ENCODE measurements around the gene MAGT1. TPM values are rescaled to one million over a fixed set of nuclear protein-coding genes. Genes with fewer than 3 reads are reported as not detected.
"Not testable (repeated sequence)": the region's sequence is repeated elsewhere in the genome, so short reads cannot be mapped to it uniquely, and the experiment has no call there.

MAGT1 gene
- total and polyA plus RNA-seq, 9 donors: 36.1 to 54.4 (median 43.5) TPM

DNA sequence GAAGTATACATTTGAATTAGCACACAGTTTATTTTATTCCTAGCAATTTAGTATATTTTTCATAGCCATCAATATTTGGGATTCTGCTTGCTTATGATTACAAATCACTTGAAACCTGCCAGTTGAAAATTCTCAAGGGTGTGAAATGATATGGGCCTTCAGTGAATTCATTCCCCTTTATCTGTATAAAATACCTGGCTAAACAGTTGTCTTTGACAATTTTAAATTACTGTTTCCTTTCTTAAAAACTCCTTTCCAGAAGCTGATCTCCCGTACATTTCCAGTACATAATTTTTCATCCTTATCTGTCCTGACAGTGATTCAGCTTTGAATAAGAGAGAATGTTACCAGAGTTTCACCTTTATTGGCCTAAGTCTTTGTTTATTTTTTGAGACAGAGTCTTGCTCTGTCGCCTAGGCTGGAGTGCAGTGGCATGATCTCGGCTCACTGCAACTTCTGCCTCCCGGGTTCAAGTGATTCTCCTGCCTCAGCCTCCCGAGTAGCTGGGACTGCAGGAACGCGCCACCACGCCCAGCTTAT is 29.2 kb upstream of the MAGT1 start:
- DNase-seq: no peak

DNA sequence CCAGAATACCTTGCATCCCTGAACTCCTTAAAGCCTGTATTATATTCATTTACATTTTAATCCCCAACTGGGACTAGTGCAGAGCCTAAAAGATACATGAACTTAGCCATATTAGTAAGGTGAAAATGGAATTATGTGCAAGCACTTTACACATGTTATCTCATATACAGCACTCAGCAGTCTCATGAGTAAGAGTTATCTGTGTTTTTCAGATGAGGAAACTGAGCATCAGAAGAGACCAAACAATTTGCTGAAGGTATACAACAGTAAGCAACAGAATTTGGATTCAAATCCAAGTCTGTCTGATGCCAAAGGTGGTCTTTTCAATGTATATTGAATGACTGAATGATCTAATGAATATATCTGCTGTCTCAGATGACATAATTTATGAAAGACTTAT is 27.6 kb upstream of the MAGT1 start:
- Histone ChIP-seq H3K27ac (ENCODE audit: low read length) (no peak overlapping the region), H3K9me3 (replicated peaks; ENCODE audit: control insufficient read depth, low read depth, low read length) (no peaks in the 10 kb centered on the region), H3K36me3 (ENCODE audit: control insufficient read depth, insufficient read depth, low read length) (no peaks in the 10 kb centered on the region), H3K27me3 (ENCODE audit: control insufficient read depth, insufficient read depth, low read length) (no peaks in the 10 kb centered on the region), H3K4me3 (ENCODE audit: low read length) (no peak overlapping the region), H3K4me1 (ENCODE audit: control insufficient read depth, insufficient read depth, low read length) (no peaks in the 10 kb centered on the region)
- DNase-seq: no peak

More for the DNA sequence above, 29.2 kb upstream of the MAGT1 start:
- no CpG with 5 or more reads among the region's 8 CpGs for WGBS (ENCODE audit: insufficient coverage)
- H3K4me3 ChIP-seq (ENCODE audit: low read length): no peak overlapping the region
- H3K27ac ChIP-seq (ENCODE audit: low read length): no peak overlapping the region
- H3K4me1 ChIP-seq (ENCODE audit: control insufficient read depth, insufficient read depth, low read length): no peaks in the 10 kb centered on the region
- no peaks in the 10 kb centered on the region for H3K36me3 ChIP-seq (ENCODE audit: control insufficient read depth, insufficient read depth, low read length)
- no peaks in the 10 kb centered on the region for H3K9me3 ChIP-seq (replicated peaks; ENCODE audit: control insufficient read depth, low read depth, low read length)
- no peaks in the 10 kb centered on the region for H3K27me3 ChIP-seq (ENCODE audit: control insufficient read depth, insufficient read depth, low read length)

DNA sequence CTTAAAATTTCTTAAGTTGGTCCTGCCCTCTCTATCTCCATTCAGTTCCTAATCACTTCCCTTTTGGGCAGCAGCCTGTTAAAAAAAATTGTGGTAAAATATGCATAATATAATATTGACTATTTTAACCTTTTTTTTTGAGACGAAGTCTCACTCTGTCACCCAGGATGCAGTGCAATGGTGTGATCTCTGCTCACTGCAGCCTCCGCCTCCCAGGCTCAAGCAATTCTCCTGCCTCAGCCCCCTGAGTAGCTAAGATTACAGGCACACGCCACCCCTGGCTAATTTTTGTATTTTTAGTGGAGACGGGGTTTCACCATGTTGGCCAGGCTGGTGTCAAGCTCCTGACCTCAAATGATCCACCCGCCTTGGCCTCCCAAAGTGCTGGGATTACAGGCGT is 24.1 kb upstream of the MAGT1 start:
- not testable (repeated sequence) for H3K4me3 ChIP-seq (ENCODE audit: low read length); DNase-seq; H3K36me3 ChIP-seq (ENCODE audit: control insufficient read depth, insufficient read depth, low read length); H3K27ac ChIP-seq (ENCODE audit: low read length); H3K9me3 ChIP-seq (replicated peaks; ENCODE audit: control insufficient read depth, low read depth, low read length); H3K4me1 ChIP-seq (ENCODE audit: control insufficient read depth, insufficient read depth, low read length); H3K27me3 ChIP-seq (ENCODE audit: control insufficient read depth, insufficient read depth, low read length)
- 63% methylated on average over 3 of the region's 6 CpGs for WGBS (ENCODE audit: insufficient coverage)

DNA sequence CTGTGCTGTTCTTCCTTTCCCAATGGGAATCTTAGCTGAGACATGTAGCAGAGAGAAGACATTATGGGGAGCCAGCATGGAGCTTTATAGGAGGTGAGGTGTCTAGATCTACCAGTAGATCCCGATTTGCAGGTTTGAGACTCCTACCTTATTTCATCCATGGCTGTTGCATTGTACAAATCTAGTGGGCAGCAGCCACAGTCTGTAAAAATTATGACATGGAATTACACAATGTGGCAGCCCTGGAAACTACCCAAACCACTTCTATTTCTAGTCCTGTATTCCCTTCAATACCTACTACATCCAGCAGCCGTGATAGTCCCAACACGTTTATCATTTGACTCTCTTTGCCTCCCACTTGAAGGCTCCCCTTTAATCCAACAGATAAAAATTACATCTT is 23.3 kb upstream of the MAGT1 start:
- no peaks in the 10 kb centered on the region for H3K4me1 ChIP-seq (ENCODE audit: control insufficient read depth, insufficient read depth, low read length)
- no peaks in the 10 kb centered on the region for H3K9me3 ChIP-seq (replicated peaks; ENCODE audit: control insufficient read depth, low read depth, low read length)
- no peak overlapping the region for H3K27ac ChIP-seq (ENCODE audit: low read length)
- no peak for DNase-seq
- no CpG with 5 or more reads among the region's 3 CpGs for WGBS (ENCODE audit: insufficient coverage)
- no peaks in the 10 kb centered on the region for H3K36me3 ChIP-seq (ENCODE audit: control insufficient read depth, insufficient read depth, low read length)
- no peak overlapping the region for H3K4me3 ChIP-seq (ENCODE audit: low read length)
- H3K27me3 ChIP-seq (ENCODE audit: control insufficient read depth, insufficient read depth, low read length): no peaks in the 10 kb centered on the region

DNA sequence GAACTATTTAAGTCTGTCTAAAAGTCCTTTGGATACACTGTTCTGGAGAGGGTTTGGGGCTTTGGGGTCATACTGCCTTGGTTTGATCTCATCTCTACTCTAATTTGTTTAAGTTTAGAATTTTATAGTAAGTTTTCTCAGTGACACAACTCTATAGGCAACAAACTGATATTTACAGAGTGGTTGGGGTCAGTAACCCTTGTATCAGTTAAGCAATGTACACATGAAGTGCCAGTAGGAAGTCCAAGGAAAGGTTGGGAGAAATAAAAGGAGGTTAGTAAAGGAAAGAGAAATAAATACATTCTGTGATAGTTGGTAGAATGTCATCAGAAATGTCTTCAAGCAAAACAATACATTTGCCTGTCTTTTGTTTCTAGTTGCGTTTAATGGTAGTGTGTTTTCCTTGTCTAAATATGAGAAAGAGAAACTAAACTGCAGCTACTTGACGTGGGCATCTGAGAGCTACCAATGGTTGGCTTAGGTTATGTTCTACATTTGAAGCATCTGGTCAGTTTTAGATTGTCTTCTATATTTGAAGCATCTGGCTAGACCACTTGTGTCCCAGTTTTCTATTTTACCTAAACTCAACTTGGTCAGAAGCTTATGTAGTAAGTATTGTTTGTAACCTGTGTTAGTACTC is 22.2 kb upstream of the MAGT1 start:
- no peak overlapping the region for H3K4me3 ChIP-seq (ENCODE audit: low read length)
- H3K36me3 ChIP-seq (ENCODE audit: control insufficient read depth, insufficient read depth, low read length): no peaks in the 10 kb centered on the region
- no peak overlapping the region for H3K27ac ChIP-seq (ENCODE audit: low read length)
- no peak for DNase-seq
- H3K9me3 ChIP-seq (replicated peaks; ENCODE audit: control insufficient read depth, low read depth, low read length): no peaks in the 10 kb centered on the region
- WGBS (ENCODE audit: insufficient coverage): 75% methylated on average over 2 of the region's 2 CpGs
- H3K4me1 ChIP-seq (ENCODE audit: control insufficient read depth, insufficient read depth, low read length): no peaks in the 10 kb centered on the region
- H3K27me3 ChIP-seq (ENCODE audit: control insufficient read depth, insufficient read depth, low read length): no peaks in the 10 kb centered on the region

DNA sequence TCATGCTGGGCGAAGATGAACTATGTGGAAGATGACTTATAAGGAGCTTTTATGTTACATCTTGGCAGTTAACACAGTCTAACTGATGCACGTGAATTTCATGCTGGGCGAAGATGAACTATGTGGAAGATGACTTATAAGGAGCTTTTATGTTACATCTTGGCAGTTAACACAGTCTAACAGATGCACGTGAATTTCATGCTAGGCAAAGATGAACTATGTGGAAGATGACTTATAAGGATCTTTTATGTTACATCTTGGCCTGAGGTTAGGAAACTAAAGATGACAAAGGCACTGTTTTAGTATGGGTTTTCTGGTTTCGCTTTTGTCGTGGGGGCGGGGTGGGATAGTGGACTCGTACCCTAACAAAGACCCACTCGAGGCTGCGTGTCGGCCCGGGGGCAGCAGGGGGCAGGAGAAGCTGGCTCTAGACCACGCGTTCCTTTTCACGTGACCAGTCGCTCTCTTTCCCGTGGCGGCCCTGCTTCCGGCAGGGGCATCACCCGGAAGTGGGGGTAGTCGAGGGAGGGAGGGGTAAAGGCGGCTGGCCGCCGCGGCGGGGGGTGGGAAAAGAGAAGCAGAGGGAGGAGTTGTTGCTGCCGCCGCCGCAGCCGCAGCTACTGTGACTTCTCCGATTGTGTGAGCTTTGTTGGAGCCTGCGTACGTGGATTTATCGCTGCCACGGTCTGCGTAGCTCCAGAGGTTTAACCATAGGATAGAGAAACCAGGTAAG is 15.0 kb upstream of the MAGT1 start, which contains the start of gene ATP7A:
Gene ATP7A, plus strand, starts transcription at position 586 of the 733 bp plus-strand sequence. CDS start 60,949 bp downstream, outside the sequence.
- H3K4me1 ChIP-seq (ENCODE audit: control insufficient read depth, insufficient read depth, low read length): peaks cover 4% of the 10 kb centered on the region
- H3K9me3 ChIP-seq (replicated peaks; ENCODE audit: control insufficient read depth, low read depth, low read length): no peaks in the 10 kb centered on the region
- peak within 1 kb of the TSS; percentile 88 for H3K27ac ChIP-seq (ENCODE audit: low read length)
- DNase-seq: peak; percentile 94
- WGBS (ENCODE audit: insufficient coverage): 22% methylated on average over 25 of the region's 36 CpGs
- H3K36me3 ChIP-seq (ENCODE audit: control insufficient read depth, insufficient read depth, low read length): no peaks in the 10 kb centered on the region
- peak within 1 kb of the TSS; percentile 77 for H3K4me3 ChIP-seq (ENCODE audit: low read length)
- H3K27me3 ChIP-seq (ENCODE audit: control insufficient read depth, insufficient read depth, low read length): no peaks in the 10 kb centered on the region

DNA sequence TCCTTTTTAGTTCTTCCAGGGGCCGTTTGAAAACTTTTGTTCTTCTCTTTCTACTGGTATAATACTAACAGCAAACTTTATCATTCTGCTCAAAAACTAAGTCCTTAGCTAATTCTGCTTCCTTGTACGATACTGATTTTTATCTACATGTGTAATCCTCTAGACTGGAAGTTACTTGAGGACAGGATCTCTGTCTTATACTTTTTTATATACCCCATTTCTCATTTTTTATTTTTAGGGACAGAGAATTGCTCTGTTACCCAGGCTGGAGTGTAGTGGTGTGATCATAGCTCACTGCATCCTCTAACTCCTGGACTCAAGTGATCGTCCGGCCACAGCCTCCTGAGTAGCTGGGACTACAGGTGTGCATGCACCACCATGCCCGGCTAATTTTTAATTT is 6.3 kb upstream of the MAGT1 start:
- 94% methylated on average over 3 of the region's 5 CpGs for WGBS (ENCODE audit: insufficient coverage)
- DNase-seq: no peak
- Histone ChIP-seq H3K9me3 (replicated peaks; ENCODE audit: control insufficient read depth, low read depth, low read length) (no peaks in the 10 kb centered on the region), H3K27me3 (ENCODE audit: control insufficient read depth, insufficient read depth, low read length) (no peaks in the 10 kb centered on the region), H3K4me3 (ENCODE audit: low read length) (no peak overlapping the region), H3K4me1 (ENCODE audit: control insufficient read depth, insufficient read depth, low read length) (no peaks in the 10 kb centered on the region), H3K36me3 (ENCODE audit: control insufficient read depth, insufficient read depth, low read length) (peaks cover 7% of the 10 kb centered on the region), H3K27ac (ENCODE audit: low read length) (no peak overlapping the region)

DNA sequence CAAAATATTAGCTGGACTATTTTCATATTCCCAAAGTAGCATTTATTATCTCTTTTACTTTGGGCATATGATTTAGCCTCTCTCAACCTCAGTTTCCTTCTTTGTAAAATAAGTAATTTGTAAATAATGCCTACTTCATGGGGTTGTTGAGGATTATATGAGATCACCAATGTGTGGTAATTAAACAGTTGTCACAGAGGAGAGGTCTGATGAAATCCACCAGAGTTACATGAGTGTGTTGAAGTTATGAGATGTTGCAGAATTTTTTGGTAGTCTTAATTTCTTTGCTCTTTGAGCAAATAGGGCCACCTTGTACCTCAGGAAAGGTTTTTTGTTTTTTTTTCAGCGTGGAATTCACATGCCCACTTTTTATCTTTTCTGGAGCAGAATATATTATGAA is 5.5 kb upstream of the MAGT1 start:
- no peaks in the 10 kb centered on the region for H3K9me3 ChIP-seq (replicated peaks; ENCODE audit: control insufficient read depth, low read depth, low read length)
- no peaks in the 10 kb centered on the region for H3K4me1 ChIP-seq (ENCODE audit: control insufficient read depth, insufficient read depth, low read length)

DNA sequence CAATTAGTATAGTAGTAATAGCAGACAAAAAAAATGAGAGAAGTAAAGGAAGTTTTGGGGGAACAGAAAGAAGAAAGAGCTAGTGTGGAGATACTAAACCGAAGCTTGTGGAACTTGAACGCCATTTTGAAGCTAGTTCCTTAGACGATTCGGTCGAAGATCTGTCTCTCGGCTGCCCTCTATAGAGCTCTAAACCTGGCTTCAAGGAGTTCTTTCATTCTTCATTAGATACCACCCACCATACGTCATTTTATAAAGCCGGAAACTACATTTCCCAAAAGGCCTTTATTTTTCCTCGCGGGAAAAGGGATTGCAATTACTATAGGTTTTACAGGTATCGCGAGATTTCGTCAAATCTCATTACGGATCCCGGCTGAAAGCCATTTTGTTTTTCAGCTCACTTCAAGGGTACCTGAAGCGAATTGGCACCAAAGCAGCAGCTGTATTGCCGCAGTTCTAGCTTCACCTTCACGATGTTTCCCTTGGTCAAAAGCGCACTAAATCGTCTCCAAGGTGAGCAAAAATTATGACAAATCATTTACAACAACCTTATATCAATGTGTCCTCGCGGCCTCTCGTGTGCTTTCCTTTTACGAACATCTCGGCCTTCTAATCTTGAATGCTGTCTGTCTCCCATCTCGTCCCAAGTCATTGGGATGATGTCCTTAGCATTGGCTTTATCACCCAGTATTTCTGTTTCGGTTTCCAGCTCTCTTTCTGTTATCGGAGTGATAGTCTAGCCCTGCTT is 4.0 kb upstream of the MAGT1 start, which contains the start of gene COX7B:
Gene COX7B, plus strand, starts transcription at position 388 of the 748 bp plus-strand sequence. Its CDS starts 86 bp downstream, at position 474.
- H3K9me3 ChIP-seq (replicated peaks; ENCODE audit: control insufficient read depth, low read depth, low read length): no peaks in the 10 kb centered on the region
- no peaks in the 10 kb centered on the region for H3K27me3 ChIP-seq (ENCODE audit: control insufficient read depth, insufficient read depth, low read length)
- H3K36me3 ChIP-seq (ENCODE audit: control insufficient read depth, insufficient read depth, low read length): peaks cover 3% of the 10 kb centered on the region
- H3K27ac ChIP-seq (ENCODE audit: low read length): peak within 1 kb of the TSS; percentile 96
- DNase-seq: peak; percentile 99
- 39% methylated on average over 20 of the region's 28 CpGs for WGBS (ENCODE audit: insufficient coverage)
- peak within 1 kb of the TSS; percentile 55 for H3K4me3 ChIP-seq (ENCODE audit: low read length)
- no peaks in the 10 kb centered on the region for H3K4me1 ChIP-seq (ENCODE audit: control insufficient read depth, insufficient read depth, low read length)

More for the DNA sequence above, 5.5 kb upstream of the MAGT1 start:
- peaks cover 7% of the 10 kb centered on the region for H3K36me3 ChIP-seq (ENCODE audit: control insufficient read depth, insufficient read depth, low read length)
- H3K4me3 ChIP-seq (ENCODE audit: low read length): peak overlapping the region; percentile 55
- no CpG with 5 or more reads among the region's 1 CpG for WGBS (ENCODE audit: insufficient coverage)
- peak overlapping the region; percentile 96 for H3K27ac ChIP-seq (ENCODE audit: low read length)
- no peaks in the 10 kb centered on the region for H3K27me3 ChIP-seq (ENCODE audit: control insufficient read depth, insufficient read depth, low read length)
- no peak for DNase-seq

DNA sequence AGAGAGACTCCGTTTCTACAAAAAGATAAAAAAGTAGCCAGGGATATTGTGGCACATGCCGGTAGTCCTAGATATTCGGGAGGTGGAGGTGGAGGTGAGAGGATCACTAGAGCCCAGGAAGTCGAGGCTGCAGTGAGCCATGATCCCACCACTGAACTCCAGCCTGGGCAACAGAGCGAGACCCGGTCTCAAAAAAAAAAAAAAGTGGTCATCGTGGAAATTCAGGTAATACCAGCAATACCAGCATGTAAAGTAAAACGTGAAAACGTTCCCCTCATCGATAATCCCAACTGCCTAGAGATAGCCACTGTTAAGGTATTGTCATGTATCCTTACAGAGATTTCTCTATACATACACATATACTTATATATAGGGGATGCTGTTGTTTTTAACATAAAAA is 1.5 kb downstream of the MAGT1 start:
- no peaks in the 10 kb centered on the region for H3K4me1 ChIP-seq (ENCODE audit: control insufficient read depth, insufficient read depth, low read length)
- no peak for DNase-seq
- no peak overlapping the region for H3K4me3 ChIP-seq (ENCODE audit: low read length)
- no peaks in the 10 kb centered on the region for H3K27me3 ChIP-seq (ENCODE audit: control insufficient read depth, insufficient read depth, low read length)
- H3K9me3 ChIP-seq (replicated peaks; ENCODE audit: control insufficient read depth, low read depth, low read length): no peaks in the 10 kb centered on the region
- no peak overlapping the region for H3K27ac ChIP-seq (ENCODE audit: low read length)
- H3K36me3 ChIP-seq (ENCODE audit: control insufficient read depth, insufficient read depth, low read length): no peaks in the 10 kb centered on the region
- 60% methylated on average over 3 of the region's 10 CpGs for WGBS (ENCODE audit: insufficient coverage)

All from muscle of leg (tissue), 11 donors.